Loucy (cell line): ENCODE results near the gene MGAT1.

Source experiments
- H2AFZ ChIP-seq: fragments of 200-600 bp; sonication (generic); 2 replicates; pipeline ENCODE4 v1.6.0; 2016; ENCODE audit warnings: antibody characterized with exemption, mild to moderate bottlenecking, low read length, moderate library complexity
- H3F3A ChIP-seq: fragments of 200-600 bp; 2 replicates; pipeline ENCODE4 v1.6.0; 2016; ENCODE audit warnings: antibody characterized with exemption, low read depth, mild to moderate bottlenecking
- H3K27me3 ChIP-seq: fragments of 200-600 bp; sonication (generic); 2 replicates; pipeline ENCODE4 v1.6.1; 2014; ENCODE audit warnings: low read length, mild to moderate bottlenecking; ENCODE audit not compliant: insufficient read depth, poor library complexity, severe bottlenecking
- H3K36me3 ChIP-seq: fragments of 200-600 bp; sonication (generic); 2 replicates; pipeline ENCODE4 v1.6.1; 2016; ENCODE audit warnings: low read length; ENCODE audit not compliant: insufficient read depth
- H3K4me1 ChIP-seq: fragments of 200-600 bp; sonication (generic); 2 replicates; pipeline ENCODE4 v1.5.1; 2014; ENCODE audit warnings: low read length, mild to moderate bottlenecking; ENCODE audit not compliant: insufficient read depth, poor library complexity, severe bottlenecking
- H3K4me2 ChIP-seq: fragments of 200-600 bp; sonication (generic); 2 replicates; pipeline ENCODE4 v1.6.0; 2014; ENCODE audit warnings: antibody characterized with exemption, low read length, low read depth, mild to moderate bottlenecking; ENCODE audit not compliant: poor library complexity, severe bottlenecking
- H3K4me3 ChIP-seq: fragments of 200-600 bp; sonication (generic); 2 replicates; pipeline ENCODE4 v1.5.1; 2014; ENCODE audit warnings: low read length, mild to moderate bottlenecking, mixed read lengths; ENCODE audit not compliant: poor library complexity, severe bottlenecking
- H3K79me2 ChIP-seq: fragments of 200-600 bp; sonication (generic); 2 replicates; pipeline ENCODE4 v1.6.1; 2014; ENCODE audit warnings: low read length; ENCODE audit not compliant: insufficient read depth
- H3K9ac ChIP-seq: fragments of 200-600 bp; sonication (generic); 2 replicates; pipeline ENCODE4 v1.6.0; 2014; ENCODE audit warnings: mild to moderate bottlenecking, low read depth, low read length, moderate library complexity; ENCODE audit not compliant: poor library complexity, severe bottlenecking
- H3K9me2 ChIP-seq: fragments of 200-600 bp; sonication (generic); replicated peaks from 2 replicates; pipeline ENCODE4 v1.6.1; 2016; ENCODE audit warnings: low read depth, low read length, mixed read lengths
- H3K9me3 ChIP-seq: fragments of 200-600 bp; sonication (generic); 2 replicates; pipeline ENCODE4 v1.6.1; 2014; ENCODE audit warnings: mild to moderate bottlenecking, antibody characterized with exemption, low read length, low read depth; ENCODE audit not compliant: insufficient read depth
- H4K20me1 ChIP-seq: fragments of 200-600 bp; sonication (generic); 2 replicates; pipeline ENCODE4 v1.6.0; 2014; ENCODE audit warnings: antibody characterized with exemption, low read length, mild to moderate bottlenecking; ENCODE audit not compliant: insufficient read depth, poor library complexity, severe bottlenecking
- CTCF ChIP-seq: fragments of 200-600 bp; sonication (generic); conservative IDR thresholded peaks from 2 replicates; pipeline ENCODE4 v1.5.1; 2014; ENCODE audit warnings: mild to moderate bottlenecking, antibody characterized with exemption, low read length
- EZH2phosphoT487 ChIP-seq: fragments of 200-600 bp; IDR thresholded peaks from 2 replicates; pipeline ENCODE4 v1.6.1; 2018; ENCODE audit warnings: antibody characterized with exemption, mild to moderate bottlenecking, moderate library complexity, borderline replicate concordance

Gene MGAT1

DNA sequence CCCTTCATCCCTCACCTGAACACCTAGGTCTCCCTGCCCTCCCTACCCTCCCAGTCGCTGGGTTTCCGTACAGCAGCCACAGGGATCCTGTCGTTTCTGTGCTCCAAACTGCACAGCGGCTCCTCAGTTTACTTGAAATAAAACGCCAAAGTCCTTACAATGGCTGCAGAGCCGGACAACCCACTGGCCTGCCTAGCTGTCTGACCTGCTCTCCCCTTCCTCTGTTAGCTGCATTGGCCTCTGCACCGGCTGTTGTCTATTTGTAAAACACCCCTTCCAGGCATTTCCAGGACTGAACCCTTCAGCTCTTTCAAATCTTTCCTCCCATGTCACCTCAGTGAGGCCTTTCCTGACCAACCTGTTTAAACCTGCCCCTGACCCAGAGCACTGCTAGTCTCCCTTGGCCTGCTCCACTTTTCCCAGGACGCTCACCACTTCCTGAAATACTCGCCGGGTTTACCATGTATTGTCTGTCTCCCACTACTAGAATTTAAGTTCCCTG is 9.1 kb upstream of the MGAT1 start:
- Histone ChIP-seq H2AFZ (no peak overlapping the region), H3K9me3 (no peaks in the 10 kb centered on the region), H3K36me3 (no peaks in the 10 kb centered on the region), H3K4me1 (peaks cover 28% of the 10 kb centered on the region), H4K20me1 (no peaks in the 10 kb centered on the region), H3K79me2 (peaks cover 35% of the 10 kb centered on the region), H3K27me3 (no peaks in the 10 kb centered on the region), H3F3A (no peaks in the 10 kb centered on the region), H3K4me2 (peak overlapping the region; percentile 85), H3K9ac (peak overlapping the region; percentile 87), H3K9me2 (no peaks in the 10 kb centered on the region), H3K4me3 (peak overlapping the region; percentile 95)
- TF ChIP-seq CTCF (no peak), EZH2phosphoT487 (no peak)

- peaks cover 41% of the 10 kb centered on the region for H3K79me2 ChIP-seq
- no peaks in the 10 kb centered on the region for H3K27me3 ChIP-seq
- no peaks in the 10 kb centered on the region for H3F3A ChIP-seq
- no peak for TF ChIP-seq EZH2phosphoT487
- no peak for TF ChIP-seq CTCF
- H3K9me3 ChIP-seq: no peaks in the 10 kb centered on the region
- peaks cover 24% of the 10 kb centered on the region for H3K4me1 ChIP-seq
- H4K20me1 ChIP-seq: no peaks in the 10 kb centered on the region
- no peaks in the 10 kb centered on the region for H3K36me3 ChIP-seq
- H2AFZ ChIP-seq: 0 out of 2 replicates have a peak overlapping the region, but pooled peaks have one; percentile 84
- peak overlapping the region; percentile 95 for H3K4me3 ChIP-seq
- peak overlapping the region; percentile 85 for H3K4me2 ChIP-seq
- H3K9ac ChIP-seq: peak overlapping the region; percentile 87
- H3K9me2 ChIP-seq: no peaks in the 10 kb centered on the region
These were observed 8.5 kb upstream of the MGAT1 start for GRCh38 chr5:180810959-180811622.

GRCh38 chr5:180810210-180810958 is 7.8 kb upstream of the MGAT1 start:
- H3K36me3 ChIP-seq: no peaks in the 10 kb centered on the region
- peak overlapping the region; percentile 85 for H3K4me2 ChIP-seq
- peak overlapping the region; percentile 95 for H3K4me3 ChIP-seq
- H3K4me1 ChIP-seq: peaks cover 24% of the 10 kb centered on the region
- TF ChIP-seq EZH2phosphoT487 (no peak), CTCF (no peak)
- no peaks in the 10 kb centered on the region for H3K27me3 ChIP-seq
- H2AFZ ChIP-seq: peak overlapping the region; percentile 84
- H3K9ac ChIP-seq: peak overlapping the region; percentile 87
- H3K9me2 ChIP-seq: no peaks in the 10 kb centered on the region
- H3K79me2 ChIP-seq: peaks cover 41% of the 10 kb centered on the region
- no peaks in the 10 kb centered on the region for H4K20me1 ChIP-seq
- no peaks in the 10 kb centered on the region for H3F3A ChIP-seq
- H3K9me3 ChIP-seq: no peaks in the 10 kb centered on the region
